ENCODE measurements around the gene GPRIN1.

- no peak for TF ChIP-seq CTCF (IDR thresholded peaks at IDR 0.05)
- no peak for TF ChIP-seq POLR2AphosphoS5 (IDR thresholded peaks at IDR 0.05)
- no peak for TF ChIP-seq POLR2A (IDR thresholded peaks at IDR 0.05)
Measured at GRCh38 chr5:176618783-176619182, 8.8 kb upstream of the GPRIN1 start.
